Retinal pigment epithelial cell (primary cell): ENCODE data around the gene FAM117A.

Source experiments
- DNase-seq: peaks from one replicate; pipeline ENCODE4 v3.0.0-alpha.2; 2010; ENCODE audit warnings: low read depth
- H3K4me3 ChIP-seq: 2 replicates; pipeline ENCODE4 v1.5.1; 2011; ENCODE audit warnings: mild to moderate bottlenecking, low read length, control low read depth, moderate library complexity
- TF ChIP-seq, protein P1 (sequence below): conservative IDR thresholded peaks from 2 replicates; pipeline ENCODE4 v1.5.1; 2011; ENCODE audit warnings: low read depth, low read length, control low read depth, inconsistent platforms

Gene FAM117A

DNA sequence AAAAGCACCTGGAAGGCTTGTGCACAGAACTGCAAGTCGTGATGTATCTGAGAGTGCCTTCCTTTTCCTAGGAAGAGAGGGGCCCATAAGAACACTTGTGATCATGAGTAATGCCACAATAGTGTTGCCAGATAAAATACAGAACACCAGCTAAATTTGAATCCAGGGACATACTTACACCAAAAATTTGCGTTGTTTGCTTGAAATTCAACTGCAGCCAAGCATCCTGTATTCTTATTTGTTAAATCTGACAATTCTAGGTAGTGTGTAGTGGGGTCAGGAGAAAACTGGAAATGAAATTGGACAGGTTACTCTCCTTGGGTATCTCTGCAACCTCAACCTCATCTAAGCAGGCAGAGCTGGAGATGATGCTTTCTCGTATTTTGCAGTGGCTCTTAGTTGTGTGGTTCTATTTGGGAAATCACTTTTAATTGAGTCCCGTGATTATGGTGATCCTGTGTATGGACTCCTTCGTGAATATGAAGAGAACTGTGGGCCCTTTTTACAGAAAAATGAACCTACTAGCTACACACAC, 68.2 kb downstream of the FAM117A start:
- DNase-seq = no peak
- TF ChIP-seq, protein P1, sequence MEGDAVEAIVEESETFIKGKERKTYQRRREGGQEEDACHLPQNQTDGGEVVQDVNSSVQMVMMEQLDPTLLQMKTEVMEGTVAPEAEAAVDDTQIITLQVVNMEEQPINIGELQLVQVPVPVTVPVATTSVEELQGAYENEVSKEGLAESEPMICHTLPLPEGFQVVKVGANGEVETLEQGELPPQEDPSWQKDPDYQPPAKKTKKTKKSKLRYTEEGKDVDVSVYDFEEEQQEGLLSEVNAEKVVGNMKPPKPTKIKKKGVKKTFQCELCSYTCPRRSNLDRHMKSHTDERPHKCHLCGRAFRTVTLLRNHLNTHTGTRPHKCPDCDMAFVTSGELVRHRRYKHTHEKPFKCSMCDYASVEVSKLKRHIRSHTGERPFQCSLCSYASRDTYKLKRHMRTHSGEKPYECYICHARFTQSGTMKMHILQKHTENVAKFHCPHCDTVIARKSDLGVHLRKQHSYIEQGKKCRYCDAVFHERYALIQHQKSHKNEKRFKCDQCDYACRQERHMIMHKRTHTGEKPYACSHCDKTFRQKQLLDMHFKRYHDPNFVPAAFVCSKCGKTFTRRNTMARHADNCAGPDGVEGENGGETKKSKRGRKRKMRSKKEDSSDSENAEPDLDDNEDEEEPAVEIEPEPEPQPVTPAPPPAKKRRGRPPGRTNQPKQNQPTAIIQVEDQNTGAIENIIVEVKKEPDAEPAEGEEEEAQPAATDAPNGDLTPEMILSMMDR = no peak
- H3K4me3 ChIP-seq = no peak overlapping the region

DNA sequence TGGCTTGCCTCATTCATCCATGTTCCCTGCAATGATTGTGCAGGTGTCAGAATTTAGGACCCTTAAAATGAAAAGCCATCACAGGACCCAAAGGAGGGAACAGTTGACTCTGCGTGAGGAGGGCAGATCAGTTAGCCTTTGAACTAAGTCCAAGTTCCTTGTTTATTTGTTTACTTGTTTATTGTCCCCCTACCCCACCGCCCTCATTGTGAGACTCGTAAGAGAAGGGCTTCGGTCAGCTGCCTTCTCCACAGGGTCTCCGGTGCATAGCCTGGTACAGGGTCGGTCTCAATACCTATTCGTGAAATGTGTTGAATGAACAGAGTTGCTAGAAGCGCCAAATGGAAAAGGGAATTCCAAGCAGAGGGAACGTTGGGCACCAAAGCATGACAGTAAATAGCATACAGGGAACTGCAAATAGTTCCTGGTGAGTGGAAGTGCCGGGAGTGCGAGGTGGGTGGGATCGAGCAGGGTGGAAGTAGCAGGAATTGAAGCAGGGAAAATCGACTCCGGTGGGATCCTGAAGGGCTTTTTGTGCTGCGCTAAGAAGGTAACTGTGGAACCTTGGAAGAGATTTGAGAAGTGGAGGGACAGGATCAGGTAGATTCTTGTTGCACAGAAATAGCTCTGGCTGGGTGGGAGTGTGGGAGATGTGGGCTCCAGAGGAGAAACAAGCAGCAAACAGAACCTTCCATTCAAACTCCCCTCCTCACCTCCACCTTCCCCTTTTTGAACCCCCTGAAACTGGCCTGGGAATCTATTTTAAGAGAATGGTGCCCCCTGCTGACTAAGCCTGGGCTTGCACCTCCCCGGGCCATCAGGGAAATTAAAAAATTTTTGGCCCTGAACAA, 68.9 kb downstream of the FAM117A start:
- H3K4me3 ChIP-seq = no peak overlapping the region
- TF ChIP-seq, protein P1 = peak; percentile 88
- no peak for DNase-seq

DNA sequence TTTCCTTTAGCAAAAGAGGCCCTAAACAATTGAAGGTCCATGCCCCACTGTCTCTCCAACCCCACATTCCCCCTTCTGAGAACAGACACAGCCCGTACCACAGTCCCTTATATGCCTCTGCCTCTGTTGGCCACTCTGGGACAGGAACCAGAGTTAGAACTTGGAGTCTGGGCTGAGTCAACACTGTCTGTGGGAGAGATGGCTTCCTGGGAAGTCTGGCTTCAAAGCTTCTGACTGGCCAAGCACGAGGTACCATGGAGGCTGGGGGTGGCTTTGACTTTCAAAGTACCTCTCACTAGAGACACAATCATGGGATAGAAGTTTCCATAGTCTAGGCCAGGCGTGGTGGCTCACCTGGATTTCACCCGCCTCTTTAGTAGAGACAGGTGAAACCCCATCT, 71.2 kb downstream of the FAM117A start:
- no peak for DNase-seq
- no peak overlapping the region for H3K4me3 ChIP-seq
- TF ChIP-seq, protein P1 = no peak

DNA sequence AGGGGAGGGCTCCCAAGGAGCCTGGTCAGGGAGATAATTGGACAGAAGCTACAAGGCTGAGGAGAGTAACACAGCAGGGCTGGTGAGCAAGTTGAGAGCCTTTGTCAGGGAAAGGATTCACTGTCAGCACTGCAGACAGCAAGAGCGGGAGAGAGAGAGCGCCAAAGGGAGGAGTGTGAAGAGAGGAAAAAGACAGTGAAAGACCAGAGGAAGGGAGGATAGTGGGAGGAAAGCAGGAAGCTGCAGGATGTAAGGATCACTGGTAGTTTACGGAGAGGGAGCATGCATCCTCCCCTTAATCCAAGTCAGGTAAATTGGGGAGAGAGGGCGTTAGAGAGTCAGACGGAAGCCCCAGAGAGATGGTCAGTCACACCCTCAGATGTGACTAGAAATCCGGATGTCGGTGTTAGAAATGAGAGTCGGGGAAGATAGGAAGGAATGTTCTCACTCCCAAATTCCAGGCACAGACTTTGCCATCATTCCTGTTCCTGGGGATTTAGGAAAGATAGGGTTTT, 72.2 kb downstream of the FAM117A start:
- no peak for DNase-seq

DNA sequence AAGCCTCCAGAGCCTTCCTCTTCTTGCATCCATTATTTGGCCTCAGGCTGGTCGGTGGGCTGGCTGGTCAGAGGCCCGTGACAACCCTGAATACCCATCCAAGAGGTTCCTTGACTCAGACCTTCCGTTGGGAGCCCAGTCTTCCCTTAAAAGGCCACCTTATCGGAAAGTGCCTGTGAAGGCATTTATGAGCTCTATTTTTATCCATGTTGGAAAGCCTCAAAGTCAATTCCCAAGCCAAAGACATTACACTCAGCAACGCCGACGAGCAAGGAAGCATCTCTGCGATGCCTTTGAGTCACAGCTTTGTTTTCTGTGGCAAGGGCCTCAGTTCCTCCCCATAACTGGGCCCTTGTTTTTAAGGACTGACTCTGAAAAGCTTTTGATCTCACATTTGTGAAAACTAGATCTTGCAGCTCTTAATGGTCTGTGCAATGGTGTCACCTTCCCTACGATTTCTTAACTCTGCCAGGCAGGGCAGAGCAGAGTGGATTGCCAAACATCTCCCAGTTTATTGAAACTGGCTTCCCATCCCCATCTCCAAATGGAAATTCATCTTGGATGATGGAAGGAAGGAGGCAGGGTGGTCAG, 72.8 kb downstream of the FAM117A start:
- TF ChIP-seq, protein P1 = no peak
- no peak overlapping the region for H3K4me3 ChIP-seq
- DNase-seq = no peak

More for the DNA sequence above, 72.2 kb downstream of the FAM117A start:
- TF ChIP-seq, protein P1 = no peak
- H3K4me3 ChIP-seq = no peak overlapping the region

DNA sequence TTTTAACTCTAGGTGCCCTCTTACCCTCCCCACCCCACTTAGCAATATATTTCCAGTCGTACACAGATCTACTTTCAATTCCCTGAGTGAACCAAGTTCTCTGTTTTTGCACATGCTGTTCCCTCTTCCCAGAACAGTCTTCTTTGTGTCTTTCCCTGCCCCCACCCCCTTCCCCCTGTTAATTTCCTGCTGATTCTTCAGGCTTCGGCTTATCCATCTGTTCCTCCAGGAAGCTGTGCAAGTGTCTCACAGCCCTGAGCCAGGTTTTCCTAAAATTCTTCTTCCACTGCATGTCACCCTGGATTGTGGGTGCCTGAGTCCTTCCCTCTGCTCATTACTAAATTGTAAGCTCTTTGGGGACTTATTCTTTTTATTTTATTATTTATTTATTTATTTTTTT, 73.7 kb downstream of the FAM117A start:
- H3K4me3 ChIP-seq = no peak overlapping the region
- no peak for DNase-seq
- TF ChIP-seq, protein P1 = no peak
